ENCODE data around the gene FITM1.

Gene FITM1

DNA sequence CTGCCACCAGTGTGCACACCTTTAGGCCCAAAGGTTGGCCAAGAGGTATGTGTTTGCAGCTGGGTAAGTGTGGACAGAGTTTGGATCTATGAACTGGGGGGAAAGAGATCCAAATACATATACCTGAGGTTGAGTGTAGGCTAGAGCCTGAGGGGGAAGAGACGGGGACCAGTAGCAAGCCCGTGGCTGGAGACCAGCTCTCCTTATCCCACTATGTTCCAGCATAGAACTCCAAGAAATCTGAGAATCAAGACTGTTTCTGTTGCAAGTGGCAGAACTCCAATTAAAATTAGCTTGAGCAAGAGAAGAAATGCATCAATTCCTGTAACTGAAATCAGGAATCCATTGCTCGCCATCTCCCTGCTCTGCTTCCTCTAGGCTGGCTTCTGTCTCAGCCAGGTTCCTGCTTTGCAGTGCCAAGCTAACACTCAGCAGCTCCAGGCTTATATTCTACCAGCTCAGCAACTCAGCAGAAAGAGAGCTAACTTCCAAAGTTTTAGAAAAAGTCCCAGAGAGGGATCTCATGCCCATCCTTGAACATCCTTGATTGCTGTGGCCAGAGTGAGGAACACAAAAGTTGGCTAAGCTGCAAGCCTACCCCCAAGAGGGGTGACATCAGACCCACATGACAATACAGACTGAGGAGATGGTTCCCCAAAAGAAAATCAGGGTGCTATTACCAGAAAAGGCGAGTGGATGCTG is 37.8 kb upstream of the FITM1 start:
- Histone ChIP-seq H3K4me1 (ENCODE audit: control insufficient read depth, insufficient read depth, low read length) (peaks cover 28% of the 10 kb centered on the region), H3K36me3 (ENCODE audit: control insufficient read depth, insufficient read depth, low read length) (no peaks in the 10 kb centered on the region), H3K9ac (ENCODE audit: low read length) (no peak overlapping the region), H3K9me3 (ENCODE audit: control insufficient read depth, low read length) (no peaks in the 10 kb centered on the region), H3K27me3 (ENCODE audit: control insufficient read depth, insufficient read depth, low read length) (no peaks in the 10 kb centered on the region), H3K4me3 (ENCODE audit: low read length) (no peak overlapping the region)

DNA sequence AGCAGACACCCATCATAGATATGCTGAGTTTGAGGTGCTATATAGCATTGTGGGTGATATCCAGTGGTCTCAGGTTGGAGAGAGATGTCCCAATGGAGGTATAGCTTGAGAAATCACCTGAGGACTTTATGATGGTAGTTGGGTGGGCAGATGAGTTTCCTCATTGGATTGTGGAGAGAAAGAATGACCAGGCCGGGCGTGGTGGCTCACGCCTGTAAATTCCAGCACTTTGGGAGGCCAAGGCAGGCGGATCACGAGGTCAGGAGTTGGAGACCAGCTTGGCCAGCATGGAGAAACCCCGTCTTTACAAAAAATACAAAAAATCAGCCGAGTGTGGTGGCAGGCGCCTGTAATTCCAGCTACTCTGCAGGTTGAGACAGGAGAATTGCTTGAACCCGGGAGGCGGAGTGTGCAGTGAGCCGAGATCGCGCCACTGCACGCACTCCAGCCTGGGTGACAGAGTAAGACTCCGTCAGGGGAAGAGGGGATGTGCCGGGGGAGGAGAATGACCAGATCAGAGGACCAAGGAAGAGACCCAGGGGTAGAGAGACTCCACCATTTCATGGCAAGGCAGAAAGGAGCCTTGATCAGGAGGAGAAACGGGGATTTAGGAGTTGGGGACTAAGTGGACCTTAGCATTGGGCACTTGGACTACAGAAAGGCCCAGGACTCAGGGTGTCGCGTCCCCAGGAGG is 37.1 kb upstream of the FITM1 start:
- Histone ChIP-seq H3K4me1 (ENCODE audit: control insufficient read depth, insufficient read depth, low read length) (peaks cover 28% of the 10 kb centered on the region), H3K27me3 (ENCODE audit: control insufficient read depth, insufficient read depth, low read length) (no peaks in the 10 kb centered on the region), H3K9me3 (ENCODE audit: control insufficient read depth, low read length) (no peaks in the 10 kb centered on the region), H3K9ac (ENCODE audit: low read length) (peak overlapping the region; percentile 92), H3K36me3 (ENCODE audit: control insufficient read depth, insufficient read depth, low read length) (peaks cover 3% of the 10 kb centered on the region), H3K4me3 (ENCODE audit: low read length) (no peak overlapping the region)

DNA sequence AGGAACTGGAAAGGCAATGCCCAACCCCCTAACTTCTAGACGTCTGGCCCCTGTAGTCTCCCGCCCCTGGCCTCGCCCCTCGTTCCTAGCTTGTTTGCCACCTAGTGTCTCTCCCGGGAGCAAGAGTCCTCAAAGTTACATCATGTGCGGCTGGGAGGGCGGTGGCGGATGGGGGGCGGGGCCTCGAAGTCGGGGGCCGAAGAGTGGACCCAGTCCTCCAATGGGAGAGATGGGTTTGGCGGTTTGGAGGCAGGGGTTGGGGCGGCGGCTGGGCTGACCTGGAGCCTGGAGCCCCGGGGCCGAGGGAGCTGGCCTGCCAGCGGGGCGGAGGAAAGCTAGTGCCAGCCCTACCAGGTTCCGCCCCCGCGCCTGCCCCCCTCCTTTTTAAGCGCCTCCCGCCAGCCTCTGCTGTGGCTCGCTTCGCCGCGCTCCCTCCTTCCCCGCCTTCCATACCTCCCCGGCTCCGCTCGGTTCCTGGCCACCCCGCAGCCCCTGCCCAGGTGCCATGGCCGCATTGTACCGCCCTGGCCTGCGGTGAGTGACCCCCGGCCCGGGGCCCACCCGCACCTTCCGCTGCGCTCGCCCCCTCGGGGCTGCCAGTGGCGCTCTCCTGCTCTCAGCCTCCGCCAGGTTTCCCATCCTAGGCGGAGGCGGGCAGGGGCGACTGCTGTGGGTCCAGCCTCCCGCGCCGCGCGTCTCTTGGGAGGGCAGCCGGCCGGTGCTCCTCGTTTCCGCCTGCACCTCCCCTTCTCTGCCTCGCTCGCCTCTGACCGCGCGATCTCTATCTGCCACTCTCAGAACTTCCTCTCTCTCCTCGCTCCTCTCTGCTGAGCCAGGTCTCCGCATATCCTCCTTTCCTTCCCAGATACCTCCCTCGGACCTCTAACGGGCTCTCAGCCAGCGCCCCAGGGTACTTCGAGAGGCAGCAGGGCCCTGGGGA is 36.3 kb upstream of the FITM1 start, which contains the start of gene PCK2:
PCK2 (plus strand) TSS at position 411 of the 940 bp plus-strand sequence; CDS start at position 506, 95 bp downstream.
- Histone ChIP-seq H3K9me3 (ENCODE audit: control insufficient read depth, low read length) (no peaks in the 10 kb centered on the region), H3K4me3 (ENCODE audit: low read length) (peak within 1 kb of the TSS; percentile 51), H3K9ac (ENCODE audit: low read length) (peak within 1 kb of the TSS; percentile 92), H3K4me1 (ENCODE audit: control insufficient read depth, insufficient read depth, low read length) (peaks cover 33% of the 10 kb centered on the region), H3K27me3 (ENCODE audit: control insufficient read depth, insufficient read depth, low read length) (no peaks in the 10 kb centered on the region), H3K36me3 (ENCODE audit: control insufficient read depth, insufficient read depth, low read length) (peaks cover 9% of the 10 kb centered on the region)

DNA sequence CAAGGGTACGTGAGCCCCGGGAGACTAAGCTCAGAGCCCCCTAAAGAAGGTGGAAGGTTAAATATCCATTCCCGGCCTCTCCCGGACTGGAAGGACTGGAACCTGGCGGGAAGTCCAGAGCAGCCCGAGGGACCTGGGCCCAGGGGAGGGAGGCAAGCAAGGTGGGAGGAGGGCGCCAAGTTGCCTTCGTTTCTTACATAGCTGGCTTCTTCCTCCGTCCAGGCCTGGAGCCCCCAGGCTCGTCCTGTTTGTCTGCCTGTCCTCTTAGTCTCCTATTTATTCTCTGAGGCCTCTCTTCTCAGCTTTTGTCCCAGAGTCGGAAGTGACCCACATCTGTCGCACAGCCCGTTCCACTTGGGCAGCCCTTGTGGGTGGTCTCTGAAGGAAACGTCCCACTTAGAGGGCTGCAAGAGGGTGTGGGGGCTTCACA is 35.6 kb upstream of the FITM1 start:
- Histone ChIP-seq H3K36me3 (ENCODE audit: control insufficient read depth, insufficient read depth, low read length) (peaks cover 9% of the 10 kb centered on the region), H3K4me1 (ENCODE audit: control insufficient read depth, insufficient read depth, low read length) (peaks cover 33% of the 10 kb centered on the region), H3K4me3 (ENCODE audit: low read length) (peak overlapping the region; percentile 51), H3K9ac (ENCODE audit: low read length) (peak overlapping the region; percentile 92), H3K27me3 (ENCODE audit: control insufficient read depth, insufficient read depth, low read length) (no peaks in the 10 kb centered on the region), H3K9me3 (ENCODE audit: control insufficient read depth, low read length) (no peaks in the 10 kb centered on the region)

DNA sequence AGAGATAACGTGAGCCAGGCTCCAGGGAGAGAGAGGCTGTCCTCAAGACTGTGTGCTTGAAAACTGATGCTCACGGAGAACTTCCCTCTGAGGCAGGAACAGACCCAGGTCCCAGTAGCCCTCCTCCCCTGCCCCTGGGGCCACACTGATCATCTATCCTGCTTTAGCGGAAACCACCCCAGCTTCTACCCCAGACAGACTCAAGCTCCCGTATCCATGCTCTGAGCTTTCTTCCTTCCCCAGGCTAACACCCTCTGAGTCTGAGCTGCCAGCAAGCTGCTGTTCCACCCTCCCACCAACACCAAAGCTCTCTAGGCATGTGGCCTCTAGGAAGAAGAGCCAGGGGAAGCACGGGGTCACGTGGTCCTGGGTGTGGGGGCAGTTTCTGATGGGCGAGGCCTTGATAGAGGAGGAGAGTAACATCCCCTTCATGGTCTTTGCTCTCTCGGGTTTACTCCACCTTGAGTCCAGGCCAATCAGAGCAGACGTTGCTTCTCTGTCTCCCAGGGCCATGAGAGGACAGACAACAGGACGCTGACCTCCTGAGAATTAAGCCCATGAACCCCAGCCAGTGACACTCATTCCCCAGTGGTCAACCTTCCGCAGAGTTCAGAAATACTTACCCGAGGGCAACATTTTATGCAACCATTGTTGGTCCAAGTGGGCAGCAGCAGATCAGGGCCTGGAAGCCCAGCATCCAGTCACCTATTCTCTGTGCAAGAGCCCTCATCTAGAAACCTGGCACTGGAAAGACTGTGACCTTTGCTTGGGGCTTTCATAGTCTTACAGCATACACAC is 35.0 kb upstream of the FITM1 start:
- H3K4me3 ChIP-seq (ENCODE audit: low read length), result peak overlapping the region; percentile 51
- H3K27me3 ChIP-seq (ENCODE audit: control insufficient read depth, insufficient read depth, low read length), result no peaks in the 10 kb centered on the region
- H3K9me3 ChIP-seq (ENCODE audit: control insufficient read depth, low read length), result no peaks in the 10 kb centered on the region
- H3K4me1 ChIP-seq (ENCODE audit: control insufficient read depth, insufficient read depth, low read length), result peaks cover 33% of the 10 kb centered on the region
- H3K36me3 ChIP-seq (ENCODE audit: control insufficient read depth, insufficient read depth, low read length), result peaks cover 9% of the 10 kb centered on the region
- peak overlapping the region; percentile 92 for H3K9ac ChIP-seq (ENCODE audit: low read length)

DNA sequence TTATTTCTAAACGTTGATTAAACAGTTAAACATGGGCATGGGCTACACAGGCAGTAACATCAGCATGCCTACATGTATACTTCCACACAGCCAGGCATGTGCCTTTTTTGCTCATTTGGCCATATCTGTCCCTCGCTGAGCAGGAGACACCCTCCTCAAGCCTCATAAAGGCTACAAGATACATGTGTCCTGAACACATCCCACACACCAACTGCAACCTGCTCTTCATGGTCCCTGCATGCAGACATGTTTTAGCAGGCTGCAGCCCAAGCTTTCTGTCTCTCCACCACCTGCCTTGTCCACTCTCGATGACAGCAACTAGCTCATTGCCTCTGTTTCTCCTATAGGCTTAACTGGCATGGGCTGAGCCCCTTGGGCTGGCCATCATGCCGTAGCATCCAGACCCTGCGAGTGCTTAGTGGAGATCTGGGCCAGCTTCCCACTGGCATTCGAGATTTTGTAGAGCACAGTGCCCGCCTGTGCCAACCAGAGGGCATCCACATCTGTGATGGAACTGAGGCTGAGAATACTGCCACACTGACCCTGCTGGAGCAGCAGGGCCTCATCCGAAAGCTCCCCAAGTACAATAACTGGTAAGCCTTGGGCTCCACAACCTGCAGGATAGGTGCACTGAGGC is 33.8 kb upstream of the FITM1 start:
- Histone ChIP-seq H3K9ac (ENCODE audit: low read length) (no peak overlapping the region), H3K36me3 (ENCODE audit: control insufficient read depth, insufficient read depth, low read length) (peaks cover 9% of the 10 kb centered on the region), H3K4me3 (ENCODE audit: low read length) (no peak overlapping the region), H3K4me1 (ENCODE audit: control insufficient read depth, insufficient read depth, low read length) (peaks cover 31% of the 10 kb centered on the region), H3K27me3 (ENCODE audit: control insufficient read depth, insufficient read depth, low read length) (no peaks in the 10 kb centered on the region), H3K9me3 (ENCODE audit: control insufficient read depth, low read length) (no peaks in the 10 kb centered on the region)

DNA sequence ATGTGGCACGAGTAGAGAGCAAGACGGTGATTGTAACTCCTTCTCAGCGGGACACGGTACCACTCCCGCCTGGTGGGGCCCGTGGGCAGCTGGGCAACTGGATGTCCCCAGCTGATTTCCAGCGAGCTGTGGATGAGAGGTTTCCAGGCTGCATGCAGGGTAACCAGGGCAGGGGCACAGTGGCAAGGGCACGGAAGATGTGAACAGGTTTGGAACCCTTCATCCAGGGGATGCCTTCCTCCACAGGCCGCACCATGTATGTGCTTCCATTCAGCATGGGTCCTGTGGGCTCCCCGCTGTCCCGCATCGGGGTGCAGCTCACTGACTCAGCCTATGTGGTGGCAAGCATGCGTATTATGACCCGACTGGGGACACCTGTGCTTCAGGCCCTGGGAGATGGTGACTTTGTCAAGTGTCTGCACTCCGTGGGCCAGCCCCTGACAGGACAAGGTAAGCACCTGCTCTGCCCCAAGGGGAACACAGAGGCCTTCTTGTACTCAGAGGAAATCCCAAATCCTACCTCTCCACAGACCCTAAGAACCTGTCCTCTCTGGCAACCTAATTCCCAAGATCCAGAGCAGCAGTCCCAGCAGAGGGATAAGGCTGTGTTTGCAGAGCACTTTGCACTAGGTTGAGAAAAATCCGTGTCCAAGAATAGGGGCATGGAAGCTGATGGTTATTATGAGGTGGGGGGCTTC is 32.1 kb upstream of the FITM1 start:
- Histone ChIP-seq H3K36me3 (ENCODE audit: control insufficient read depth, insufficient read depth, low read length) (peaks cover 9% of the 10 kb centered on the region), H3K9me3 (ENCODE audit: control insufficient read depth, low read length) (no peaks in the 10 kb centered on the region), H3K4me3 (ENCODE audit: low read length) (no peak overlapping the region), H3K4me1 (ENCODE audit: control insufficient read depth, insufficient read depth, low read length) (peaks cover 20% of the 10 kb centered on the region), H3K27me3 (ENCODE audit: control insufficient read depth, insufficient read depth, low read length) (no peaks in the 10 kb centered on the region), H3K9ac (ENCODE audit: low read length) (no peak overlapping the region)

DNA sequence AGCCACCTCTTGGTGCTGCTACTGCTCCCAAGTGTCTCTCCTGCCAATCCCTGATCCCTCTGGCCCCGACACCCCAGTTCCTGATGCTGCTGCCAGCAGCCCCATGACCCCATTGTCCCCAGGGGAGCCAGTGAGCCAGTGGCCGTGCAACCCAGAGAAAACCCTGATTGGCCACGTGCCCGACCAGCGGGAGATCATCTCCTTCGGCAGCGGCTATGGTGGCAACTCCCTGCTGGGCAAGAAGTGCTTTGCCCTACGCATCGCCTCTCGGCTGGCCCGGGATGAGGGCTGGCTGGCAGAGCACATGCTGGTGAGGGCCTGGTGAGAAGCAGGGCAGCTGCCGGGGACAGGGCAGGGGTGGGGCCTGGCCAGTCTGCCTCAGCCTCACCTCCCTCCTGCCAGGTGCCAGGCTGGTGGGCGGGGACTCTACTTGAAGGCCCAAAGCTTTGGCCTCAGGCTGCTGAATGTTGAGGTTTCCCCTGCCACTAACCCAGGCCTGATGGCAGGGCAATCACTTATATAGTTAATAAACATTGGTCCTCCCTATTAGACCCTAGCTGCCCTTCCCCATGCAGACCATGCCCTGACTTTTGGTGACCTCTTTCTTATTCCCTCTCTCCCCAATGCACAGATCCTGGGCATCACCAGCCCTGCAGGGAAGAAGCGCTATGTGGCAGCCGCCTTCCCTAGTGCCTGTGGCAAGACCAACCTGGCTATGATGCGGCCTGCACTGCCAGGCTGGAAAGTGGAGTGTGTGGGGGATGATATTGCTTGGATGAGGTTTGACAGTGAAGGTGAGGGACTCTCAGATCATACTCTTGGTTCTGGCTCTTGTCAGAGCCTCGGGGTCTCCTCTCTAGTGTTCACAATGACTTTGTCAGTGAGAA is 31.3 kb upstream of the FITM1 start:
- Histone ChIP-seq H3K4me3 (ENCODE audit: low read length) (no peak overlapping the region), H3K27me3 (ENCODE audit: control insufficient read depth, insufficient read depth, low read length) (no peaks in the 10 kb centered on the region), H3K36me3 (ENCODE audit: control insufficient read depth, insufficient read depth, low read length) (peaks cover 9% of the 10 kb centered on the region), H3K9me3 (ENCODE audit: control insufficient read depth, low read length) (no peaks in the 10 kb centered on the region), H3K4me1 (ENCODE audit: control insufficient read depth, insufficient read depth, low read length) (peaks cover 15% of the 10 kb centered on the region), H3K9ac (ENCODE audit: low read length) (no peak overlapping the region)

DNA sequence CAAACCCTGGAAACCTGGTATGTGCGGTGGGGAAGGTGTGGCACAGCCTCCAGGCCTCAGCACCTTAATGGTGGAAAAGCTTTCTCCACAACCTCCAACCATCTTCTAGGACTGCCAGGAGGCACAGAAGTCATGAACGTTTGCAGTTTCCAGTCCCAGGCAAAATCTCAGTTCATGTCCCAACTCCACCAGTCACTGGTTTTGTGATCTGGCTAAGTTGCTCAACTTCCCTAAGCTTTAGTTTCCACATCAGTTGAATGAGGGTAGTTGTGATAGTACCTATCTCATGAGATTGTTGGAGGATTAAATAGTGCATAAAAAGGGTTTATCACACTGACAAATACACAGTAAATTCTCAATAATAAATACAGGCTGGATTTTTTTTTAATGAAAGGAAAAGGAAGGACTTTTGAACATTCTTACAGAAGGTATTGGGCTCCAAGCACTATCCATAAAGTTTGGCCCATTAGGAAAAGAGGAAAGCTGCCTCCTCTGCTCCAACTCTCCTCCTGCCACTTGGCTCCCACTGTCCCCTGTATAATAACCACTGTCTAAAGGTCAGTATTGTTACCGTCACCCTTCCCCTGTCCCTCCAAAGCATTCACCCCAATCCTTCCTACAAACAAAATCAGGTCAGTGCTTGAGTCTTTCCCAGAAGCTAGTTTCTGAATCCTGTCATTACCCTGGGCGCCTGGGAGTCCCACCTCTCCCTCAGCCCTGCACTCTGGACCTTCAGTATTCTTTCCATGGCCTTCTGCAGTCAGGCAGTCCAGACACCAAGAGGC is 30.1 kb upstream of the FITM1 start:
- no peaks in the 10 kb centered on the region for H3K27me3 ChIP-seq (ENCODE audit: control insufficient read depth, insufficient read depth, low read length)
- no peak overlapping the region for H3K4me3 ChIP-seq (ENCODE audit: low read length)
- peaks cover 10% of the 10 kb centered on the region for H3K4me1 ChIP-seq (ENCODE audit: control insufficient read depth, insufficient read depth, low read length)
- no peaks in the 10 kb centered on the region for H3K9me3 ChIP-seq (ENCODE audit: control insufficient read depth, low read length)
- H3K36me3 ChIP-seq (ENCODE audit: control insufficient read depth, insufficient read depth, low read length), result peaks cover 9% of the 10 kb centered on the region
- H3K9ac ChIP-seq (ENCODE audit: low read length), result no peak overlapping the region

All from mucosa of stomach (tissue), 1 donor.